SK-N-SH treated with all-trans-retinoic acid at 6 μM for 48 hours (cell line): ENCODE measurements around the gene CD40.

Experiments used
- ATAC-seq: fragments of 200-7000 bp; cut with Tn5 transposase; 3 replicates; pipeline ENCODE4 v1.9.1; 2020; ENCODE audit warnings: mild to moderate bottlenecking, moderate library complexity
- CSDC2 ChIP-seq: fragments of 250-450 bp; sonication (Bioruptor Pico); IDR thresholded peaks from 2 replicates; pipeline ENCODE4 v1.5.0; 2020; ENCODE audit warnings: mild to moderate bottlenecking, moderate library complexity
- CSRNP3 ChIP-seq: fragments of 250-450 bp; sonication (Bioruptor Pico); IDR thresholded peaks from 2 replicates; pipeline ENCODE4 v1.5.1; 2021; ENCODE audit warnings: mild to moderate bottlenecking, moderate library complexity
- ESRRG ChIP-seq: fragments of 250-450 bp; sonication (Bioruptor Pico); IDR thresholded peaks from 2 replicates; pipeline ENCODE4 v1.6.1; 2021; ENCODE audit warnings: mild to moderate bottlenecking
- GLIS3 ChIP-seq: fragments of 250-450 bp; sonication (Bioruptor Pico); IDR thresholded peaks from 2 replicates; pipeline ENCODE4 v1.5.0; 2020; ENCODE audit warnings: mild to moderate bottlenecking, moderate library complexity
- ISL1 ChIP-seq: fragments of 250-450 bp; sonication (Bioruptor Pico); IDR thresholded peaks from 2 replicates; pipeline ENCODE4 v2.1.2; 2022; ENCODE audit warnings: mild to moderate bottlenecking, moderate library complexity
- OSR1 ChIP-seq: fragments of 250-450 bp; sonication (Bioruptor Pico); IDR thresholded peaks from 2 replicates; pipeline ENCODE4 v1.8.0; 2022; ENCODE audit warnings: moderate library complexity, mild to moderate bottlenecking, inconsistent platforms
- POU6F1 ChIP-seq: fragments of 250-450 bp; sonication (Bioruptor Pico); IDR thresholded peaks from 2 replicates; pipeline ENCODE4 v1.8.0; 2021; ENCODE audit warnings: low read depth, mild to moderate bottlenecking, moderate library complexity, borderline replicate concordance
- TCF4 ChIP-seq: fragments of 250-450 bp; sonication (Bioruptor Pico); IDR thresholded peaks from 2 replicates; pipeline ENCODE4 v1.8.0; 2021; ENCODE audit warnings: mild to moderate bottlenecking, moderate library complexity, borderline replicate concordance
- TOX ChIP-seq: fragments of 250-450 bp; sonication (Bioruptor Pico); IDR thresholded peaks from 2 replicates; pipeline ENCODE4 v1.8.0; 2021; ENCODE audit warnings: mild to moderate bottlenecking, moderate library complexity, borderline replicate concordance
- TSHZ2 ChIP-seq: fragments of 250-450 bp; sonication (Bioruptor Pico); IDR thresholded peaks from 2 replicates; pipeline ENCODE4 v1.5.0; 2020; ENCODE audit warnings: mild to moderate bottlenecking, moderate library complexity
- ZC3H10 ChIP-seq: fragments of 250-450 bp; sonication (Bioruptor Pico); IDR thresholded peaks from 2 replicates; pipeline ENCODE4 v1.5.1; 2021; ENCODE audit warnings: mild to moderate bottlenecking, moderate library complexity
- ZFP3 ChIP-seq: fragments of 250-450 bp; sonication (Bioruptor Pico); IDR thresholded peaks from 2 replicates; pipeline ENCODE4 v1.5.0; 2020; ENCODE audit warnings: mild to moderate bottlenecking, moderate library complexity
- ZFP30 ChIP-seq: fragments of 450-650 bp; formaldehyde crosslinking; IDR thresholded peaks from 2 replicates; pipeline ENCODE4 v1.5.0; 2022; ENCODE audit warnings: mild to moderate bottlenecking, moderate library complexity
- ZNF565 ChIP-seq: fragments of 450-650 bp; formaldehyde crosslinking; conservative IDR thresholded peaks from 2 replicates; pipeline ENCODE4 v1.5.0; 2020; ENCODE audit warnings: low read depth, mild to moderate bottlenecking, moderate library complexity

Gene CD40

GRCh38 chr20:46101957-46102356, 16.2 kb upstream of the CD40 start (continued):
- TF ChIP-seq CSRNP3 (CRISPR knock-in tag) (no peak), TSHZ2 (no peak), ZFP3 (CRISPR knock-in tag) (no peak), ISL1 (CRISPR knock-in tag) (no peak), OSR1 (CRISPR knock-in tag) (no peak), ESRRG (CRISPR knock-in tag) (no peak), POU6F1 (no peak)

GRCh38 chr20:46102940-46103339, 15.2 kb upstream of the CD40 start:
- ATAC-seq: no peak
- TF ChIP-seq POU6F1 (no peak), CSDC2 (CRISPR knock-in tag) (no peak)
- TF ChIP-seq, all 23 proteins: peak for 0

- ATAC-seq: no peak
- TF ChIP-seq ZNF565 (CRISPR knock-in tag) (0 out of 2 replicates have a peak, but pooled peaks have one; percentile 53), GLIS3 (no peak), TSHZ2 (no peak), ZFP30 (CRISPR knock-in tag) (no peak), TCF4 (CRISPR knock-in tag) (no peak), CSRNP3 (CRISPR knock-in tag) (no peak)
Observed at GRCh38 chr20:46104262-46104661, 13.9 kb upstream of the CD40 start.

- no peak for ATAC-seq
- TF ChIP-seq TOX (CRISPR knock-in tag): no peak
- no peak for TF ChIP-seq ZFP3 (CRISPR knock-in tag)
- TF ChIP-seq CSRNP3 (CRISPR knock-in tag): no peak
- no peak for TF ChIP-seq ZC3H10 (CRISPR knock-in tag)
- no peak for TF ChIP-seq OSR1 (CRISPR knock-in tag)
Observed at GRCh38 chr20:46107061-46107460, 11.1 kb upstream of the CD40 start.
